Thymus (tissue), 11 donors: ENCODE data around the gene PCBP4. TPM values are rescaled to one million over a fixed set of nuclear protein-coding genes. Genes with fewer than 3 reads are reported as not detected.

Source experiments
- DNase-seq, 9 donors: peaks; one replicate each; pipeline ENCODE4 v3.0.0-alpha.2; 2013; ENCODE audit warnings: low spot score in 9 of 9, low read depth in 6 of 9, missing footprints in 1 of 9
- H3K27ac ChIP-seq, 2 donors: one replicate each; pipeline ENCODE4 v1.5.1; 2013; ENCODE audit warnings: control low read depth in 1 of 2, low read depth in 1 of 2, low read length in 1 of 2, mild to moderate bottlenecking in 1 of 2, moderate library complexity in 1 of 2
- H3K27me3 ChIP-seq, 2 donors: one replicate each; pipeline ENCODE4 v1.5.1; 2013; ENCODE audit warnings: low read length in 1 of 2; ENCODE audit not compliant: control insufficient read depth in 2 of 2, insufficient read depth in 1 of 2
- H3K36me3 ChIP-seq, 2 donors: one replicate each; pipeline ENCODE4 v1.5.1; 2013; ENCODE audit warnings: low read length in 1 of 2, mild to moderate bottlenecking in 1 of 2, moderate library complexity in 1 of 2; ENCODE audit not compliant: control insufficient read depth in 2 of 2, insufficient read depth in 2 of 2
- H3K4me1 ChIP-seq, 2 donors: one replicate each; pipeline ENCODE4 v1.5.1; 2013; ENCODE audit warnings: low read length in 2 of 2; ENCODE audit not compliant: control insufficient read depth in 2 of 2, insufficient read depth in 2 of 2
- H3K4me3 ChIP-seq, 2 donors: one replicate each; pipeline ENCODE4 v1.5.1; 2013; ENCODE audit warnings: low read length in 2 of 2, control low read depth in 1 of 2, mild to moderate bottlenecking in 1 of 2
- H3K9me3 ChIP-seq, 2 donors: one replicate each; pipeline ENCODE4 v1.5.1; 2013; ENCODE audit warnings: low read length in 1 of 2, mild to moderate bottlenecking in 1 of 2; ENCODE audit not compliant: control insufficient read depth in 2 of 2, insufficient read depth in 1 of 2
- WGBS: extraction: QIAGEN DNeasy Blood & Tissue Kit; methylation state at CpG from one replicate; pipeline ENCODE4 v1.1.7; 2013; 5-methylcytosine and 5-hydroxymethylcytosine counted together
- polyA plus RNA-seq: library from polyadenylated mRNA; stranded (reverse); fragments of 200-250 nt; gene quantifications from one replicate; pipeline ENCODE4 v1.2.3, GENCODE V29; 2013
- total RNA-seq: library from RNA; stranded (reverse); fragments of 120-200 nt; gene quantifications from one replicate; pipeline ENCODE4 v1.2.4, GENCODE V29; 2013
- donor health status: healthy.

Gene PCBP4
- total and polyA plus RNA-seq, 2 donors: 6.1 to 21.0 TPM

DNA sequence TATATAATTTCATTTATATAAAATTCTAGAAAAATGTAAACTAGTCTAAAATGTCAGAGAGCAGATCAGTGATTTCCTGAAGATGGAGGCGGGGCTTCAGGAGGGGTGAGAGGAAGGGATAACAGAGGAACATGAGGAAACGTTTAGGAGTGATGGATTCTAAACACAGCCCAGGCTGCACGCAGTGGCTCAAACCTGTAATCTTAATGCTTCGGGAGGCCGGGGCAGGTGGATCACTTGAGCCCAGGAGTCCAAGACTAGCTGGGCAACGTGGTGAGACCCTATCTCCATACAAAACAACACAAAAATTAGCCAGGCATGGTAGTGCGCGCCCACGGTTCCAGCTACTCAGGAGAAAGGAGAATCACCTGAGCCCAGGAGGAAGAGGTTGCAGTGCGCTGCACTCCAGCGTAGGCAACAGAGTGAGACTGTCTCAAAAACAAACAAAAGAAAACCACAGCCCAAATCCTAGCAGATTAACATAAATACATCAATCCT is 46.1 kb downstream of the PCBP4 start:
- DNase-seq: no peak
- Histone ChIP-seq H3K4me1 (no peaks in the 10 kb centered on the region), H3K27me3 (no peaks in the 10 kb centered on the region), H3K36me3 (no peaks in the 10 kb centered on the region), H3K4me3 (no peak overlapping the region), H3K27ac (no peak overlapping the region), H3K9me3 (no peaks in the 10 kb centered on the region)
- 90% methylated on average over 11 of the region's 11 CpGs for WGBS

DNA sequence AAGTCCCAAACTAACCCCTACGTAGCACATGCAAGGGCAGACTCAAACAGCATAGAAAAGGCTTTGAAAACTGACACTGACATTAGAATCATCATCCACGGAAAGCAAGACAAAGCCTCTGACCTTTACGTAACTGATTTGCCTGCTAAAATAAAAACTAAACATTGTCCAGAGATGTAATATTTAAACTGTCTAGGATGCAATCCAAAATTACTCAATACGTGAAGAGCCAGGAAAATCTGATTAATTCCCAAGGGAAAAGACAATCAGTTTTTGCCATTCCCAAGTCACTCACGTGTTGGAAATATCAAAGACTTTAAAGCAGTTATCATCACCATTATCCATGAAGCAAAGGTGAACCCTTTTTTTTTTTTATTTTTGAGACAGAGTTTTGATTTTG is 50.8 kb downstream of the PCBP4 start:
- no peak overlapping the region for H3K27ac ChIP-seq
- no peaks in the 10 kb centered on the region for H3K9me3 ChIP-seq
- no peak overlapping the region for H3K4me3 ChIP-seq
- H3K36me3 ChIP-seq: no peaks in the 10 kb centered on the region
- DNase-seq: no peak
- H3K4me1 ChIP-seq: no peaks in the 10 kb centered on the region
- no peaks in the 10 kb centered on the region for H3K27me3 ChIP-seq
- 71% methylated on average over 5 of the region's 5 CpGs for WGBS

DNA sequence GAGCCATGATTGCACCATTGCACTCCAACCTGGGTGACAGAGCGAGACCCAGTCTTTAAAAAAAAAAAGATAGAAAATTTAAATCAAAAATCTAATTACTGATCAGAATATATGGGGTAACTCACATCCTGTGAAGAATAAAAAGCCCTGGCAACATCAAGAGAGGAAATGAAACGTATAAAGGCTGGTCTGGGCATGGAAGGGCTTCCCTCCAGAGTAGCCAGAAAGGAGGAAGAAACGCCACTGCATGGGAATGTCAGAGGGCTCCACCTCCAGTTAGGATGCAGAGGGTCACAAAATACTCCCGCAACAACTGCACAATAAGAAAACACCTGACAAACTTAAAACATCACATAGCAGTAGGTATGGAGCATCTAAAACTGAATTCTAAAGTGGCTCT is 59.2 kb downstream of the PCBP4 start:
- no peaks in the 10 kb centered on the region for H3K36me3 ChIP-seq
- DNase-seq: no peak
- WGBS: 88% methylated on average over 4 of the region's 4 CpGs
- H3K4me3 ChIP-seq: no peak overlapping the region
- no peaks in the 10 kb centered on the region for H3K27me3 ChIP-seq
- peaks cover 0 to 1% of the 10 kb centered on the region in 2 donors for H3K9me3 ChIP-seq
- no peak overlapping the region for H3K27ac ChIP-seq
- no peaks in the 10 kb centered on the region for H3K4me1 ChIP-seq

Other genes starting within 250 kb of the PCBP4 start
- not detected for gene IQCF6, start 188.2 kb downstream of the PCBP4 start, total RNA-seq
- not detected for gene IQCF6, start 188.2 kb downstream of the PCBP4 start, polyA plus RNA-seq
- not detected for gene IQCF2, start 105.8 kb downstream of the PCBP4 start, total RNA-seq
- gene IQCF2, start 105.8 kb downstream of the PCBP4 start, polyA plus RNA-seq: not detected
- gene IQCF5, start 91.9 kb downstream of the PCBP4 start, total RNA-seq: not detected
- not detected for gene IQCF5, start 91.9 kb downstream of the PCBP4 start, polyA plus RNA-seq
- not detected for gene IQCF1, start 64.1 kb downstream of the PCBP4 start, total RNA-seq
- gene IQCF1, start 64.1 kb downstream of the PCBP4 start, polyA plus RNA-seq: not detected
- gene RRP9, start 25.6 kb downstream of the PCBP4 start, total RNA-seq: 18.6 TPM
- 16.9 TPM for gene RRP9, start 25.6 kb downstream of the PCBP4 start, polyA plus RNA-seq
- gene PARP3, start 25.1 kb downstream of the PCBP4 start, total RNA-seq: 8.0 TPM
- gene PARP3, start 25.1 kb downstream of the PCBP4 start, polyA plus RNA-seq: 11.2 TPM
- gene GPR62, start 12.1 kb downstream of the PCBP4 start, total RNA-seq: 0.05 TPM
- 0.02 TPM for gene GPR62, start 12.1 kb downstream of the PCBP4 start, polyA plus RNA-seq
- gene ABHD14B, start 6.6 kb upstream of the PCBP4 start, total RNA-seq: 22.9 TPM
- 48.2 TPM for gene ABHD14B, start 6.6 kb upstream of the PCBP4 start, polyA plus RNA-seq
- gene ABHD14A, start 7.6 kb upstream of the PCBP4 start, total RNA-seq: 12.7 TPM
- gene ABHD14A, start 7.6 kb upstream of the PCBP4 start, polyA plus RNA-seq: 17.6 TPM
- gene ACY1, start 16.1 kb upstream of the PCBP4 start, total RNA-seq: 11.2 TPM
- 17.6 TPM for gene ACY1, start 16.1 kb upstream of the PCBP4 start, polyA plus RNA-seq
- gene RPL29, start 28.4 kb upstream of the PCBP4 start, total RNA-seq: 1,457 TPM
- 1,964 TPM for gene RPL29, start 28.4 kb upstream of the PCBP4 start, polyA plus RNA-seq
- gene DUSP7, start 89.1 kb upstream of the PCBP4 start, total RNA-seq: 7.7 TPM
- gene DUSP7, start 89.1 kb upstream of the PCBP4 start, polyA plus RNA-seq: 6.3 TPM
- gene POC1A, start 187.0 kb upstream of the PCBP4 start, total RNA-seq: 12.3 TPM
- 2.6 TPM for gene POC1A, start 187.0 kb upstream of the PCBP4 start, polyA plus RNA-seq
- gene ALAS1, start 230.7 kb upstream of the PCBP4 start, total RNA-seq: 34.5 TPM
- 22.8 TPM for gene ALAS1, start 230.7 kb upstream of the PCBP4 start, polyA plus RNA-seq